Nephron (organoid): ENCODE measurements around the gene CCR5AS.

Experiments used
- H3K27ac Mint-ChIP-seq, 3 experiments: 2 replicates each; pipeline ENCODE4 v1.8.0; 2020; ENCODE audit warnings: mixed read lengths in 3 of 3, mild to moderate bottlenecking in 2 of 3, moderate library complexity in 1 of 3
- H3K27me3 Mint-ChIP-seq: 2 replicates; pipeline ENCODE4 v1.8.0; 2021; ENCODE audit warnings: low read depth, mild to moderate bottlenecking, moderate library complexity, mixed read lengths
- H3K36me3 Mint-ChIP-seq: 2 replicates; pipeline ENCODE4 v1.8.0; 2020; ENCODE audit warnings: low read depth, mixed read lengths
- H3K4me1 Mint-ChIP-seq: 2 replicates; pipeline ENCODE4 v1.8.0; 2020; ENCODE audit warnings: mixed read lengths
- H3K4me3 Mint-ChIP-seq, 3 experiments: 2 replicates each; pipeline ENCODE4 v1.8.0; 2020; ENCODE audit warnings: mild to moderate bottlenecking in 3 of 3, mixed read lengths in 3 of 3, moderate library complexity in 2 of 3
- H3K9me3 Mint-ChIP-seq: 2 replicates; pipeline ENCODE4 v1.8.0; 2020; ENCODE audit warnings: mixed read lengths
- TF ChIP-seq, protein P1 (sequence below), 3 experiments: fragments of 200-600 bp; sonication (generic); IDR thresholded peaks; one replicate each; pipeline ENCODE4 v1.5.0; 2021; ENCODE audit warnings: antibody characterized with exemption in 3 of 3; ENCODE audit not compliant: unreplicated experiment in 3 of 3

CCR5AS gene

DNA sequence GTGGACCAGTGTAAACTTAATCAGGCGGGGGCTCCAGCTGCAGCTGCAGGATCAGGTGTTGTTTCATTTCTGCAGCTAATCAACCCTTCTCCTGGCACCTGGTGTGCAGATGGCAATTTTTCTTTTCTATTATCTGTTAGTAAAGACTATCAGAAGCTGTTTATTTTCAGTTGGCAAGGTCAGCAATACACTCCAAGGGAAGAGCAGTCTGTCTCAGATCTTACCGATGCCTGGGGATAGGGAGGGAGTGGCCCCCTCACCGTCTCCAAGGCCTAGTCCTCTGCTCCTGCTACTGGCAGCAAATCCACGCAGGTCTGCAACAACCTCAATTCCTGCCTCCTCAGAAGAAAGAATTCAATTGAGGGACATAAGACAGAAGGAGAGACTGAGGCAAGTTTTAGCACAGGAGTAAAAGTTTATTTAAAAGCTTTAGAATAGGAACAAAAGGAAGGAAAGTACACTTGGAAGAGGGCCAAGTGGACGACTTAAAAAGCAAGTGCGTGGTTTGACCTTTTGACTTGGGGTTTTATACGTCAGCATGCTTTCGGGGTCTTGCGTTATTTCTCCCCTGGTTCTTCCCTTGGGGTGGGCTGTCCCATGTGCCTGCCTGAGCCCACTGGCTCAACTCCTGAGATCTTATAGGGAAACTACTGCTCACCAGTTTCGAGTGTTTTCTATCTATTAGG, 9.4 kb upstream of the CCR5AS start:
- Mint-ChIP-seq H3K4me3 (no peak overlapping the region), H3K9me3 (no peaks in the 10 kb centered on the region), H3K27ac (no peak overlapping the region), H3K4me1 (peaks cover 8% of the 10 kb centered on the region), H3K27me3 (peaks cover 13% of the 10 kb centered on the region), H3K36me3 (no peaks in the 10 kb centered on the region)
- TF ChIP-seq, protein P1, sequence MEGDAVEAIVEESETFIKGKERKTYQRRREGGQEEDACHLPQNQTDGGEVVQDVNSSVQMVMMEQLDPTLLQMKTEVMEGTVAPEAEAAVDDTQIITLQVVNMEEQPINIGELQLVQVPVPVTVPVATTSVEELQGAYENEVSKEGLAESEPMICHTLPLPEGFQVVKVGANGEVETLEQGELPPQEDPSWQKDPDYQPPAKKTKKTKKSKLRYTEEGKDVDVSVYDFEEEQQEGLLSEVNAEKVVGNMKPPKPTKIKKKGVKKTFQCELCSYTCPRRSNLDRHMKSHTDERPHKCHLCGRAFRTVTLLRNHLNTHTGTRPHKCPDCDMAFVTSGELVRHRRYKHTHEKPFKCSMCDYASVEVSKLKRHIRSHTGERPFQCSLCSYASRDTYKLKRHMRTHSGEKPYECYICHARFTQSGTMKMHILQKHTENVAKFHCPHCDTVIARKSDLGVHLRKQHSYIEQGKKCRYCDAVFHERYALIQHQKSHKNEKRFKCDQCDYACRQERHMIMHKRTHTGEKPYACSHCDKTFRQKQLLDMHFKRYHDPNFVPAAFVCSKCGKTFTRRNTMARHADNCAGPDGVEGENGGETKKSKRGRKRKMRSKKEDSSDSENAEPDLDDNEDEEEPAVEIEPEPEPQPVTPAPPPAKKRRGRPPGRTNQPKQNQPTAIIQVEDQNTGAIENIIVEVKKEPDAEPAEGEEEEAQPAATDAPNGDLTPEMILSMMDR (IDR thresholded peaks at IDR 0.05; ENCODE audit: unreplicated experiment in 3 of 3), result no peak

DNA sequence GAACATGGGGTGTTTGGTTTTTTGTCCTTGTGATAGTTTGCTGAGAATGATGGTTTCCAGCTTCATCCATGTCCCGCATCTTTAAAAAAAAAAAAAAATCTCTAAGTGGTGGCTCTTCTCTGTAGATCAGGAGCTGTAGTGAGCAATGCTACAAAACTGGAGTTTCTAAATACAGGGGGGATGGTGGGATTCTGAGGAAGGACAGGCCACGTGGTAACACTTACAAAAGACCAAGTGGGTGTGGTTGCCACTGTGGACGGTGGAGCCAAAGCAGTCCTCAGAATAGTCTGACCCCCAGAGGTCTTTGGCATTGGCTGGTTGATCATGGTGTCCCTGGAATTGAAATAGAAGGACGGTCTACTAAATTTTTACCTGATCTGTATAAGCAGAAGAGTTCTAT, 7.9 kb upstream of the CCR5AS start:
- no peak overlapping the region for H3K27ac Mint-ChIP-seq
- H3K4me3 Mint-ChIP-seq, result no peak overlapping the region
- TF ChIP-seq, protein P1 (IDR thresholded peaks at IDR 0.05; ENCODE audit: unreplicated experiment in 3 of 3), result no peak
- no peaks in the 10 kb centered on the region for H3K36me3 Mint-ChIP-seq
- H3K9me3 Mint-ChIP-seq, result no peaks in the 10 kb centered on the region
- H3K4me1 Mint-ChIP-seq, result peaks cover 8% of the 10 kb centered on the region
- peaks cover 20% of the 10 kb centered on the region for H3K27me3 Mint-ChIP-seq

DNA sequence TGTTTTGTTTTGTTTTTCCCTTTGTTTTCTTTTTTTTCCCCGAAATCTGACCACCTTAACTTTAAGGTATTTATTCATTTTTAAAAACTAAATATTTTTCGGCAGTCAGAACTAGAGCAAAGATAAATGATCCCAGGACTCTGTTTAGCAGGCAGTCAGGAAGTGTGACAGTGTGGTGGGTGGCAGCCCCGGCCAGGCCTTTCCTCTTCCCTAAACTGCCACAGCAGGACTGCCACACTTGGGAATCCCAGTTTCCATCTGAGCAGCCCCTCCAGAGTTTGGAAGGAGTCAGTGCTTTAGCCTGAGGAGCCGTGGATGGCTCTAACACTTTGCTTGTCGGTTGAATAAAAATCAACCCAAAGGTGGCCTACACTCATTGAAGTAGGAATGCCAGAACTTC, 7.1 kb upstream of the CCR5AS start:
- Mint-ChIP-seq H3K9me3 (no peaks in the 10 kb centered on the region), H3K36me3 (no peaks in the 10 kb centered on the region), H3K4me3 (no peak overlapping the region), H3K27me3 (peaks cover 23% of the 10 kb centered on the region), H3K27ac (no peak overlapping the region), H3K4me1 (peaks cover 8% of the 10 kb centered on the region)
- TF ChIP-seq, protein P1 (IDR thresholded peaks at IDR 0.05; ENCODE audit: unreplicated experiment in 3 of 3), result no peak

DNA sequence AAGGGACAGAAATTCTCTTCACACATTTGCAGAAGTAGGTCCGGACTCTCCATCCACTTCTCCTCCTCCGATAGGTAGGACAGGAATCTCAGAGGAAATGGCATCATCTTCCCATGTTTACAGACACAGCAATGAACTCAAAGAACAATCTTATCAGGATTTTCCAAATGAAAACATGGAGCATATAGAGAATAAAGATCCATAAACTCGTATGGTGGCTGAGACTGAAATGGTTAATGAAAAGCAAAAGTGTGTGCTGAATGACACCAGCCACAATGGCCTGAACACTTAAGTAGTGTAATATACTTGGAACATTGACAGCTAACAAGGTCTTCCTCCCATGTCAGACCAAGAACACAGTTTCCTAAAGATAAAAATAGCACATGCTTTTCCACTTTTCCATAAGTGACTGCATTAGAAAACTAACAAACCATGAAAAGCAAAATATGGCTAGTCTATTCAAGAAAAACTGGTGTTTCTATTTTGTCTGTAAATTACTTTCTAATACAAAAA, 6.0 kb upstream of the CCR5AS start:
- no peak overlapping the region for H3K4me3 Mint-ChIP-seq
- H3K27me3 Mint-ChIP-seq, result peaks cover 30% of the 10 kb centered on the region
- no peak overlapping the region for H3K27ac Mint-ChIP-seq
- H3K9me3 Mint-ChIP-seq, result no peaks in the 10 kb centered on the region
- H3K4me1 Mint-ChIP-seq, result peaks cover 14% of the 10 kb centered on the region
- TF ChIP-seq, protein P1 (IDR thresholded peaks at IDR 0.05; ENCODE audit: unreplicated experiment in 3 of 3), result no peak
- H3K36me3 Mint-ChIP-seq, result no peaks in the 10 kb centered on the region

DNA sequence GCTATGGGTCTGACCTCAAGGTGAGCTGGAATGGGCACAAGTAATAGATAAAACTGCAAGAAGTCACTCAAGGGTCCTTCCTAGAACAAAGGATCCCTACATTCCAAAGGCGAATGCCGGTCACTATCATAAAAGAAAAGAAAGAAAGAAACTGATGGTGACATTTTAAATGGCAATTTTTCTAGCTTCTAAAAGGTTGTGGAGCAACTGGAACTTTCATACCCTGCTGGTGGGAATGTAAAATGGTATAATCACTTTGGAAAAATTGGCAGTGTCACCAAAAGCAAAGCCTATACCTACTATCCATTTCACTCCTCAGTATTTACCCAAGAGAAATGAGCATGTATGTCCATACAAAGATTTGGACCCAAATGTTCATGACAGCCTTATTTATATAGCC, 4.4 kb upstream of the CCR5AS start:
- H3K9me3 Mint-ChIP-seq, result no peaks in the 10 kb centered on the region
- no peaks in the 10 kb centered on the region for H3K36me3 Mint-ChIP-seq
- no peak overlapping the region for H3K27ac Mint-ChIP-seq
- H3K27me3 Mint-ChIP-seq, result peaks cover 44% of the 10 kb centered on the region
- H3K4me3 Mint-ChIP-seq, result no peak overlapping the region
- TF ChIP-seq, protein P1 (IDR thresholded peaks at IDR 0.05; ENCODE audit: unreplicated experiment in 3 of 3), result no peak
- peaks cover 28% of the 10 kb centered on the region for H3K4me1 Mint-ChIP-seq

DNA sequence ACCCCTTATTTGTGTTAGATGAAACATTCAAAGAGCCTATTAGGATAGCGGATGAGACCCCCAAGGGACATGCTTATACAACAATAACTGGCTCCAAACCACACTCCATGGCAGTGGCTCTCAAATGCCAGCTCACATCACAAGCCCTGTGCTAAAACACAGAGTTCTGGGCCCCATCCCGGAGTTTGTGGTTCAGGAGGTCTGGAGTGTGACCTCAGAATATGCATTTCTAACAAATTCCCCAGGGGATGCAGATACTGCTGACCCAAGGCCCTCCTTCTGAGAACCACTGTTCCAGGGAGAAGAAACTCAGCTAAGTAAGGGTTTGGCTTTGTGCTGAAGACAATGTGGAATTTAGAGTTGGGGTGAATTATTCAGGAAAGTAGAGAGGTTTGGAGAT, 3.8 kb upstream of the CCR5AS start:
- H3K4me3 Mint-ChIP-seq, result no peak overlapping the region
- TF ChIP-seq, protein P1 (IDR thresholded peaks at IDR 0.05; ENCODE audit: unreplicated experiment in 3 of 3), result no peak
- no peaks in the 10 kb centered on the region for H3K36me3 Mint-ChIP-seq
- peaks cover 41% of the 10 kb centered on the region for H3K27me3 Mint-ChIP-seq
- H3K4me1 Mint-ChIP-seq, result peaks cover 22% of the 10 kb centered on the region
- no peaks in the 10 kb centered on the region for H3K9me3 Mint-ChIP-seq
- H3K27ac Mint-ChIP-seq, result no peak overlapping the region
